ENCODE measurements around the gene LIN37. TPM values are rescaled to one million over a fixed set of nuclear protein-coding genes. Genes with fewer than 3 reads are reported as not detected.

Gene LIN37
- total and polyA plus RNA-seq, 4 donors = 4.4 to 16.2 (median 13.8) TPM

- 91 to 100% methylated on average over 2 of the region's 2 CpGs for WGBS, 2 donors
- peaks cover 0 to 2% (median 0%) of the 10 kb centered on the region in 4 donors for H3K9me3 ChIP-seq (ENCODE audit: control insufficient read depth in 4 of 4, insufficient read depth in 3 of 4, low read length in 3 of 4)
- ATAC-seq (ENCODE audit: insufficient read depth, low FRiP score) (no peak), DNase-seq (no peak)
- H3K4me1 ChIP-seq (ENCODE audit: control insufficient read depth in 5 of 5, insufficient read depth in 5 of 5, low read length in 5 of 5) = peaks cover 0 to 32% (median 14%) of the 10 kb centered on the region in 5 donors
- TF ChIP-seq, protein P1, sequence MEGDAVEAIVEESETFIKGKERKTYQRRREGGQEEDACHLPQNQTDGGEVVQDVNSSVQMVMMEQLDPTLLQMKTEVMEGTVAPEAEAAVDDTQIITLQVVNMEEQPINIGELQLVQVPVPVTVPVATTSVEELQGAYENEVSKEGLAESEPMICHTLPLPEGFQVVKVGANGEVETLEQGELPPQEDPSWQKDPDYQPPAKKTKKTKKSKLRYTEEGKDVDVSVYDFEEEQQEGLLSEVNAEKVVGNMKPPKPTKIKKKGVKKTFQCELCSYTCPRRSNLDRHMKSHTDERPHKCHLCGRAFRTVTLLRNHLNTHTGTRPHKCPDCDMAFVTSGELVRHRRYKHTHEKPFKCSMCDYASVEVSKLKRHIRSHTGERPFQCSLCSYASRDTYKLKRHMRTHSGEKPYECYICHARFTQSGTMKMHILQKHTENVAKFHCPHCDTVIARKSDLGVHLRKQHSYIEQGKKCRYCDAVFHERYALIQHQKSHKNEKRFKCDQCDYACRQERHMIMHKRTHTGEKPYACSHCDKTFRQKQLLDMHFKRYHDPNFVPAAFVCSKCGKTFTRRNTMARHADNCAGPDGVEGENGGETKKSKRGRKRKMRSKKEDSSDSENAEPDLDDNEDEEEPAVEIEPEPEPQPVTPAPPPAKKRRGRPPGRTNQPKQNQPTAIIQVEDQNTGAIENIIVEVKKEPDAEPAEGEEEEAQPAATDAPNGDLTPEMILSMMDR (IDR thresholded peaks at IDR 0.05; ENCODE audit: control extremely low read depth, extremely low read depth) = no peak
- H3K27ac ChIP-seq (ENCODE audit: low read depth in 1 of 2, low read length in 1 of 2) = no peak overlapping the region
- no peak overlapping the region for H3K4me3 ChIP-seq
- peaks cover 0 to 4% (median 0%) of the 10 kb centered on the region in 3 donors for H3K27me3 ChIP-seq (ENCODE audit: control insufficient read depth in 3 of 3, insufficient read depth in 3 of 3, low read length in 2 of 3)
- peaks cover 0 to 12% (median 11%) of the 10 kb centered on the region in 4 donors for H3K36me3 ChIP-seq (ENCODE audit: control insufficient read depth in 4 of 4, insufficient read depth in 4 of 4, low read length in 4 of 4)
- peak overlapping the region in 1 of 2 donors; percentile 37 for H3K9ac ChIP-seq (ENCODE audit: insufficient read depth in 1 of 2, low read length in 2 of 2)
Observed at GRCh38 chr19:35759697-35760096, 11.3 kb downstream of the LIN37 start.

GRCh38 chr19:35760711-35761349 is 12.5 kb downstream of the LIN37 start:
- H3K27ac ChIP-seq (ENCODE audit: low read depth in 1 of 2, low read length in 1 of 2) = no peak overlapping the region
- peaks cover 0 to 24% (median 9%) of the 10 kb centered on the region in 5 donors for H3K4me1 ChIP-seq (ENCODE audit: control insufficient read depth in 5 of 5, insufficient read depth in 5 of 5, low read length in 5 of 5)
- TF ChIP-seq, protein P1 (IDR thresholded peaks at IDR 0.05; ENCODE audit: control extremely low read depth, extremely low read depth) = no peak

GRCh38 chr19:35764432-35765315 is 16.3 kb downstream of the LIN37 start:
- 91 to 93% methylated on average over 17 of the region's 17 CpGs for WGBS, 2 donors
- DNase-seq (no peak), ATAC-seq (ENCODE audit: insufficient read depth, low FRiP score) (no peak)
- TF ChIP-seq, protein P1 (IDR thresholded peaks at IDR 0.05; ENCODE audit: control extremely low read depth, extremely low read depth) = no peak
- Histone ChIP-seq H3K36me3 (ENCODE audit: control insufficient read depth in 4 of 4, insufficient read depth in 4 of 4, low read length in 4 of 4) (peaks cover 0 to 28% (median 13%) of the 10 kb centered on the region in 4 donors), H3K4me1 (ENCODE audit: control insufficient read depth in 5 of 5, insufficient read depth in 5 of 5, low read length in 5 of 5) (no peaks in the 10 kb centered on the region), H3K27ac (ENCODE audit: low read depth in 1 of 2, low read length in 1 of 2) (no peak overlapping the region), H3K4me3 (no peak overlapping the region), H3K9ac (ENCODE audit: insufficient read depth in 1 of 2, low read length in 2 of 2) (no peak overlapping the region), H3K27me3 (ENCODE audit: control insufficient read depth in 3 of 3, insufficient read depth in 3 of 3, low read length in 2 of 3) (no peaks in the 10 kb centered on the region), H3K9me3 (ENCODE audit: control insufficient read depth in 4 of 4, insufficient read depth in 3 of 4, low read length in 3 of 4) (peaks cover 0 to 2% (median 0%) of the 10 kb centered on the region in 4 donors)

More at GRCh38 chr19:35760711-35761349, 12.5 kb downstream of the LIN37 start:
- H3K9me3 ChIP-seq (ENCODE audit: control insufficient read depth in 4 of 4, insufficient read depth in 3 of 4, low read length in 3 of 4) = peaks cover 0 to 2% (median 0%) of the 10 kb centered on the region in 4 donors
- no peak overlapping the region for H3K4me3 ChIP-seq
- 91 to 98% methylated on average over 4 of the region's 4 CpGs for WGBS, 2 donors
- H3K36me3 ChIP-seq (ENCODE audit: control insufficient read depth in 4 of 4, insufficient read depth in 4 of 4, low read length in 4 of 4) = peaks cover 0 to 15% (median 15%) of the 10 kb centered on the region in 4 donors
- DNase-seq (no peak), ATAC-seq (ENCODE audit: insufficient read depth, low FRiP score) (no peak)
- H3K9ac ChIP-seq (ENCODE audit: insufficient read depth in 1 of 2, low read length in 2 of 2) = no peak overlapping the region
- H3K27me3 ChIP-seq (ENCODE audit: control insufficient read depth in 3 of 3, insufficient read depth in 3 of 3, low read length in 2 of 3) = no peaks in the 10 kb centered on the region

Data from lung (tissue), 12 donors.